ENCODE data around the gene FCRL3.

The FCRL3 gene

GRCh38 chr1:157648317-157648716 lies 52.3 kb downstream of the FCRL3 start:
- no peaks in the 10 kb centered on the region for H4K20me1 ChIP-seq (ENCODE audit: low read depth, low read length)
- no peak overlapping the region for H3K4me2 ChIP-seq (ENCODE audit: low read depth, low read length, poor library complexity, severe bottlenecking)
- H3F3A ChIP-seq (ENCODE audit: insufficient read depth) = peaks cover 16% of the 10 kb centered on the region; the same call in 1 of the 2 replicates
- no peaks in the 10 kb centered on the region for H3K79me2 ChIP-seq (ENCODE audit: insufficient read depth, low read length)
- no peaks in the 10 kb centered on the region for H3K36me3 ChIP-seq (ENCODE audit: low read length)
- no peaks in the 10 kb centered on the region for H3K9me2 ChIP-seq (replicated peaks; ENCODE audit: insufficient read depth, low read length)
- no peak overlapping the region for H2AFZ ChIP-seq (ENCODE audit: low read depth, low read length, severe bottlenecking)
- H3K27me3 ChIP-seq (ENCODE audit: low read length) = no peaks in the 10 kb centered on the region
- no peak overlapping the region for H3K4me3 ChIP-seq (ENCODE audit: insufficient read depth, low read length, poor library complexity, severe bottlenecking)
- no peak for TF ChIP-seq EZH2phosphoT487 (conservative IDR thresholded peaks at IDR 0.05; ENCODE audit: low read length)
- TF ChIP-seq, protein P1, sequence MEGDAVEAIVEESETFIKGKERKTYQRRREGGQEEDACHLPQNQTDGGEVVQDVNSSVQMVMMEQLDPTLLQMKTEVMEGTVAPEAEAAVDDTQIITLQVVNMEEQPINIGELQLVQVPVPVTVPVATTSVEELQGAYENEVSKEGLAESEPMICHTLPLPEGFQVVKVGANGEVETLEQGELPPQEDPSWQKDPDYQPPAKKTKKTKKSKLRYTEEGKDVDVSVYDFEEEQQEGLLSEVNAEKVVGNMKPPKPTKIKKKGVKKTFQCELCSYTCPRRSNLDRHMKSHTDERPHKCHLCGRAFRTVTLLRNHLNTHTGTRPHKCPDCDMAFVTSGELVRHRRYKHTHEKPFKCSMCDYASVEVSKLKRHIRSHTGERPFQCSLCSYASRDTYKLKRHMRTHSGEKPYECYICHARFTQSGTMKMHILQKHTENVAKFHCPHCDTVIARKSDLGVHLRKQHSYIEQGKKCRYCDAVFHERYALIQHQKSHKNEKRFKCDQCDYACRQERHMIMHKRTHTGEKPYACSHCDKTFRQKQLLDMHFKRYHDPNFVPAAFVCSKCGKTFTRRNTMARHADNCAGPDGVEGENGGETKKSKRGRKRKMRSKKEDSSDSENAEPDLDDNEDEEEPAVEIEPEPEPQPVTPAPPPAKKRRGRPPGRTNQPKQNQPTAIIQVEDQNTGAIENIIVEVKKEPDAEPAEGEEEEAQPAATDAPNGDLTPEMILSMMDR (IDR thresholded peaks at IDR 0.05; ENCODE audit: insufficient read depth, low read length, poor library complexity, severe bottlenecking) = no peak
- H3K9ac ChIP-seq (ENCODE audit: low read length) = no peak overlapping the region
- H3K27ac ChIP-seq (ENCODE audit: low read depth, low read length) = no peak overlapping the region
- H3K9me3 ChIP-seq (ENCODE audit: insufficient read depth, low read length) = no peaks in the 10 kb centered on the region

DNA sequence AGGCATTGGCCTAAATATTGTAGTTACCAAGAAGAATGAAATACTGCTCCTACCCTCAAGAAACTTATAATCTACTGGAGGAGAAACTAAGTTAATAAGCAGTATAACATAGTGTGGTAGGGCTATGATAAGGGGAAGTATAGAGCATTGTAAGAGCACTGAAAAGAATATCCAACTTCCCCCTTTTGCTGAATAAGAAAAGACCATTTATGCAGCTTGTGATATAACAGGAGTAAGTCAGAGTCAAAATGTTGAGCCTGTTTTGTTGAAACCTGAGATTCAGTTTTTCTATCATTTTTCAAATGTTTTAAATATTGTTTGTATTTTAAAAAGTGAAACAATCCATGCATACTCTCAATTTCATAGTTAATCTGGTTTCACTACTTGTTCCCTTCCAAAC lies 54.4 kb downstream of the FCRL3 start:
- H3K27me3 ChIP-seq (ENCODE audit: low read length) = no peaks in the 10 kb centered on the region
- no peaks in the 10 kb centered on the region for H4K20me1 ChIP-seq (ENCODE audit: low read depth, low read length)
- H2AFZ ChIP-seq (ENCODE audit: low read depth, low read length, severe bottlenecking) = peak overlapping the region; percentile 28
- H3K27ac ChIP-seq (ENCODE audit: low read depth, low read length) = peak overlapping the region; percentile 70
- no peaks in the 10 kb centered on the region for H3K9me3 ChIP-seq (ENCODE audit: insufficient read depth, low read length)
- no peaks in the 10 kb centered on the region for H3K36me3 ChIP-seq (ENCODE audit: low read length)
- no peaks in the 10 kb centered on the region for H3K9me2 ChIP-seq (replicated peaks; ENCODE audit: insufficient read depth, low read length)
- H3F3A ChIP-seq (ENCODE audit: insufficient read depth) = 0 out of 2 replicates have a peak, but pooled peaks cover 5% of the 10 kb centered on the region
- TF ChIP-seq, protein P1 (IDR thresholded peaks at IDR 0.05; ENCODE audit: insufficient read depth, low read length, poor library complexity, severe bottlenecking) = no peak
- no peak for TF ChIP-seq EZH2phosphoT487 (conservative IDR thresholded peaks at IDR 0.05; ENCODE audit: low read length)
- no peak overlapping the region for H3K4me3 ChIP-seq (ENCODE audit: insufficient read depth, low read length, poor library complexity, severe bottlenecking)
- H3K4me2 ChIP-seq (ENCODE audit: low read depth, low read length, poor library complexity, severe bottlenecking) = peak overlapping the region; percentile 53
- H3K9ac ChIP-seq (ENCODE audit: low read length) = peak overlapping the region; percentile 28
- H3K79me2 ChIP-seq (ENCODE audit: insufficient read depth, low read length) = no peaks in the 10 kb centered on the region

DNA sequence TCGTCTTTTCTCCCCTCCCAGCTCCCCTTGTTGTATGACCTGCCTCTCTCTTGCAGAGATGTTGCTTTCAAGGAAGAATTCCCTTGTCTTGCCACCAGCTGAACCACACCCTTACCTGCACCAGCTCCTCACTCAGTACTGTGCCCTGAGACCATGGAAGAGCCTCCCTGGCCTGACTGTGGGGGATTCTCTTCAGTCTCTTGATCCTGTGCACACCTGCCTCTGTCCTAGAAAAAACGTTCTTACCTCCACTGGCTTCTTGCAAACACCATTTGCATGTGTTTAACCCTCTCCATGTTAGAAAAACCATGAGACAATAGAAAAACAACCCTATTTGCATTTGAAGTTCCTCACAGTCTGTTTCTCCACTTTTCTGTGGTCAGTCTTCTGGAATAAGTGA lies 59.4 kb downstream of the FCRL3 start:
- no peak overlapping the region for H2AFZ ChIP-seq (ENCODE audit: low read depth, low read length, severe bottlenecking)
- no peaks in the 10 kb centered on the region for H3K79me2 ChIP-seq (ENCODE audit: insufficient read depth, low read length)
- H3F3A ChIP-seq (ENCODE audit: insufficient read depth) = 0 out of 2 replicates have a peak, but pooled peaks cover 2% of the 10 kb centered on the region
- no peak overlapping the region for H3K4me2 ChIP-seq (ENCODE audit: low read depth, low read length, poor library complexity, severe bottlenecking)
- no peaks in the 10 kb centered on the region for H3K36me3 ChIP-seq (ENCODE audit: low read length)
- no peaks in the 10 kb centered on the region for H4K20me1 ChIP-seq (ENCODE audit: low read depth, low read length)
- H3K27ac ChIP-seq (ENCODE audit: low read depth, low read length) = no peak overlapping the region
- H3K4me3 ChIP-seq (ENCODE audit: insufficient read depth, low read length, poor library complexity, severe bottlenecking) = no peak overlapping the region
- no peaks in the 10 kb centered on the region for H3K9me2 ChIP-seq (replicated peaks; ENCODE audit: insufficient read depth, low read length)
- H3K9ac ChIP-seq (ENCODE audit: low read length) = no peak overlapping the region
- H3K9me3 ChIP-seq (ENCODE audit: insufficient read depth, low read length) = no peaks in the 10 kb centered on the region
- no peaks in the 10 kb centered on the region for H3K27me3 ChIP-seq (ENCODE audit: low read length)
- TF ChIP-seq EZH2phosphoT487 (conservative IDR thresholded peaks at IDR 0.05; ENCODE audit: low read length) = no peak
- TF ChIP-seq, protein P1 (IDR thresholded peaks at IDR 0.05; ENCODE audit: insufficient read depth, low read length, poor library complexity, severe bottlenecking) = no peak

All from SU-DHL-6 (cell line).